Measurements from ENCODE around the gene TNKS1BP1. TPM values are rescaled to one million over a fixed set of nuclear protein-coding genes. Genes with fewer than 3 reads are reported as not detected.

TNKS1BP1 gene
- total RNA-seq, 4 donors from 2014 or later, result 98.5 to 165 (median 125) TPM

DNA sequence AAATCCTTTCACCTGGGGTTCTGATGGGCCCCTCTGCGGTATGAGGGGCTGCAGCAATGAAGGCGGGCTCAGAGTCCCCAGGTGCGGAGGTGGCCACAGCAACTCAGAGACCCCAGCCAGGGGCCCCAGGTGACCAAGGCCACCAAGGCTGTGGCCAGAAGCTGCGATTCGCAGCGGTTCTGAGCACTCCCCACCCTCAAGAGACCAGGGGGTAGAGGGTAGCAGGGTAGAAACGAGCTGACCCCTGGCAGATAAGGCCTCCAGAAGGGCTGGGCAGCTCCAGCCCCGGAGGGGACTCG, 948 bp downstream of the TNKS1BP1 start:
- peaks cover 0 to 37% of the 10 kb centered on the region in 2 donors for H3K36me3 ChIP-seq
- H3K4me3 ChIP-seq, result peak overlapping the region; percentile 82 to 95 (median 90)
- no peaks in the 10 kb centered on the region for H3K9me3 ChIP-seq
- peaks cover 47 to 64% of the 10 kb centered on the region in 2 donors for H3K4me1 ChIP-seq
- peak overlapping the region; percentile 95 to 99 (median 97) for H3K27ac ChIP-seq
- TF ChIP-seq, protein P1, sequence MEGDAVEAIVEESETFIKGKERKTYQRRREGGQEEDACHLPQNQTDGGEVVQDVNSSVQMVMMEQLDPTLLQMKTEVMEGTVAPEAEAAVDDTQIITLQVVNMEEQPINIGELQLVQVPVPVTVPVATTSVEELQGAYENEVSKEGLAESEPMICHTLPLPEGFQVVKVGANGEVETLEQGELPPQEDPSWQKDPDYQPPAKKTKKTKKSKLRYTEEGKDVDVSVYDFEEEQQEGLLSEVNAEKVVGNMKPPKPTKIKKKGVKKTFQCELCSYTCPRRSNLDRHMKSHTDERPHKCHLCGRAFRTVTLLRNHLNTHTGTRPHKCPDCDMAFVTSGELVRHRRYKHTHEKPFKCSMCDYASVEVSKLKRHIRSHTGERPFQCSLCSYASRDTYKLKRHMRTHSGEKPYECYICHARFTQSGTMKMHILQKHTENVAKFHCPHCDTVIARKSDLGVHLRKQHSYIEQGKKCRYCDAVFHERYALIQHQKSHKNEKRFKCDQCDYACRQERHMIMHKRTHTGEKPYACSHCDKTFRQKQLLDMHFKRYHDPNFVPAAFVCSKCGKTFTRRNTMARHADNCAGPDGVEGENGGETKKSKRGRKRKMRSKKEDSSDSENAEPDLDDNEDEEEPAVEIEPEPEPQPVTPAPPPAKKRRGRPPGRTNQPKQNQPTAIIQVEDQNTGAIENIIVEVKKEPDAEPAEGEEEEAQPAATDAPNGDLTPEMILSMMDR (IDR thresholded peaks at IDR 0.05 in 4 of 5, conservative IDR thresholded peaks at IDR 0.05 in 1 of 5), result no peak
- no peak for TF ChIP-seq POLR2A (IDR thresholded peaks at IDR 0.05)
- no peak for DNase-seq
- in situ Hi-C loops (cut with MboI; ENCODE audit: low sequenced_read_pairs in 4 of 4) (loop anchor here in 1 of 4 donors (10.0 kb wide), 1 partner anchor 171 kb away; no protein-coding TSS in a partner anchor), intact Hi-C loops (cut with DNase I; ENCODE audit: low total_unique reads) (loop anchor here (2.0 to 10.0 kb wide), 2 partner anchors 421 to 1255 kb away; partner anchors contain the start of genes SELENOH and ZFP91)
- ATAC-seq, result no peak
- H3K27me3 ChIP-seq, result no peaks in the 10 kb centered on the region

DNA sequence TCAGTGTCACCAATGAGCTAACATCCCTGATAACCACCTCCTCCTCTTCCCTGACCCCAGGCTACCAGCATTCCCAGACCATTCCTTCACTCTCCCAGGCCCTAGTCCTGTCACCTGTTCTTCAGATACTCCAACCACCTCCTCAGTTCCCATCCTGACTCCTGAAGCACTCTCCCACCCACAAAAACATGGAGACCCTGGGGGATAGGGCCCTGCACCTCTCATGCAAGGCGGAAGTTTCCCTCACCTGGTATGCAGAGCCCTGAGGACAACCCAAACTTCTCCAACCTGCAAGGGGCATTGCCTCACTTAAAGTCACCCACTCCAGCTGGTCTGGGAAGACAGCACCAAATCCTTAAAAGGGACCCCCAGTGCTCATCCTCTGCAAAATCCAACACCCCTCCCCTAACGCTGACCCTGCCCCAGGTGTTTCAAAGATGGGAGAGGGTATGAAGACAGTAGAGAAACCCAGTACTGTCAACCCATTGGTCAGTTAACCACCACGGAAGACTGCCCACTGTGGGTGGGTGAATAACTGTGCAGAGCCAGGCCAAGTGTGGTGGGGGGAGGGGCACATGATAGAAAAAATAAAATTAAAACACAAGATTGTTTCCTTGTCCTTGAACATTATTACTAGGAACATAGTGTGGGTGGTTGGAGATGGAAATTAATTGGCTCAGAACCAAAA, 1.4 kb downstream of the TNKS1BP1 start:
- peaks cover 52 to 69% of the 10 kb centered on the region in 2 donors for H3K4me1 ChIP-seq
- in situ Hi-C loops (cut with MboI; ENCODE audit: low sequenced_read_pairs in 4 of 4) (loop anchor here in 1 of 4 donors (10.0 kb wide), 1 partner anchor 171 kb away; no protein-coding TSS in a partner anchor), intact Hi-C loops (cut with DNase I; ENCODE audit: low total_unique reads) (loop anchor here (10.0 kb wide), 1 partner anchor 421 kb away; the partner anchor contains the start of gene SELENOH)
- peak overlapping the region; percentile 82 to 95 (median 90) for H3K4me3 ChIP-seq
- DNase-seq (no peak), ATAC-seq (no peak)
- H3K9me3 ChIP-seq, result no peaks in the 10 kb centered on the region
- peaks cover 0 to 32% of the 10 kb centered on the region in 2 donors for H3K36me3 ChIP-seq
- TF ChIP-seq, protein P1 (IDR thresholded peaks at IDR 0.05 in 4 of 5, conservative IDR thresholded peaks at IDR 0.05 in 1 of 5), result no peak
- no peak for TF ChIP-seq POLR2A (IDR thresholded peaks at IDR 0.05)
- H3K27ac ChIP-seq, result peak overlapping the region; percentile 95 to 99 (median 97)
- no peaks in the 10 kb centered on the region for H3K27me3 ChIP-seq

DNA sequence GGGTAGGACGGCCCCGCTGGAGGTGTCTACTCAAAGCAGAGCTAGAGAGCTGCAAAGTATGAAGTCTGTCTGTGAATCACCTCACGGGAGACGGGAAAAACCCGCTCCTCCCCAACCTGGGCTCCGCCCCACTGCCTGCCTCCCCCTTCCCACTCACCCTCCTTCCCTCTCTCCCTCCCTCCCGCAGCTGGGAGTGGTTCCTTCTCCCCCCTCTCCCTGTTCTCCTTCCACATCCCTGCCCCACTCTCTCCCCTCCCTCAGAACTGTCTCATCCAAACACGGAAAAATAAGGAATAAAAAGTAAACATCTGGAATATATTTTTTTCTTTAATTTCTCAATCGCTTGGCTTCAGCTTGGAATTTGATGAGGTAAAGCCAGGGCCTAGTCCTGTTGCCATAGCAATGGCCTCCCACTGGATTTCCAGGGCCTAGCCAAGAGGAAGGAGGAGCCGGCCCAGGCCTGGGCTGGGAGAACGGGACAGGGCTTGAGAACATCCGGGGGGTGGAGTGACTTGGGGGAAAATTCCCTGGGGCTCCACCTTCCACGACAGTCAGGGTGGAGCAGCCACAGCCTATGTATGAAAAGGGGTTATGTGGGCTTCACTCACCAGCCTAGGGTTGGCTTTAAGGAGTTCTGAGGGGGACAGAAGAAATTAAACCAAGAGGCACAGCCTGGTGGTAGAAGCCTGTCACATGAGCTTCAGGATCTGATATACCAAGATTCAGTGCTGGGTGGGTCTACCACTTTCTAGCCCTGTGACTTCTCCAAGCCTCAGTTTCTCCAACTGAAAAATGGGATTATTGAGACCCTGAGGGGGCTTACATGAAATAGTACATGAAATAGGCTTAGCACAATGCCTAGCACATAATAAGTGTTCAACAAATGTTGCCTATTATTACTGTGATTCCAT, 2.2 kb downstream of the TNKS1BP1 start:
- peak overlapping the region; percentile 95 to 99 (median 97) for H3K27ac ChIP-seq
- in situ Hi-C loops (cut with MboI; ENCODE audit: low sequenced_read_pairs in 4 of 4) (loop anchor here in 1 of 4 donors (10.0 kb wide), 1 partner anchor 172 kb away; no protein-coding TSS in a partner anchor), intact Hi-C loops (cut with DNase I; ENCODE audit: low total_unique reads) (loop anchor here (10.0 kb wide), 1 partner anchor 422 kb away; the partner anchor contains the start of gene SELENOH)
- no peaks in the 10 kb centered on the region for H3K9me3 ChIP-seq
- peak overlapping the region; percentile 82 to 95 (median 90) for H3K4me3 ChIP-seq
- peak; percentile 79 to 87 for DNase-seq
- H3K27me3 ChIP-seq, result no peaks in the 10 kb centered on the region
- peak; percentile 14 to 19 for ATAC-seq
- H3K36me3 ChIP-seq, result peaks cover 0 to 26% of the 10 kb centered on the region in 2 donors
- H3K4me1 ChIP-seq, result peaks cover 60 to 77% of the 10 kb centered on the region in 2 donors
- TF ChIP-seq, protein P1 (IDR thresholded peaks at IDR 0.05 in 4 of 5, conservative IDR thresholded peaks at IDR 0.05 in 1 of 5), result no peak
- peak; percentile 28 to 58 for TF ChIP-seq POLR2A (IDR thresholded peaks at IDR 0.05)

DNA sequence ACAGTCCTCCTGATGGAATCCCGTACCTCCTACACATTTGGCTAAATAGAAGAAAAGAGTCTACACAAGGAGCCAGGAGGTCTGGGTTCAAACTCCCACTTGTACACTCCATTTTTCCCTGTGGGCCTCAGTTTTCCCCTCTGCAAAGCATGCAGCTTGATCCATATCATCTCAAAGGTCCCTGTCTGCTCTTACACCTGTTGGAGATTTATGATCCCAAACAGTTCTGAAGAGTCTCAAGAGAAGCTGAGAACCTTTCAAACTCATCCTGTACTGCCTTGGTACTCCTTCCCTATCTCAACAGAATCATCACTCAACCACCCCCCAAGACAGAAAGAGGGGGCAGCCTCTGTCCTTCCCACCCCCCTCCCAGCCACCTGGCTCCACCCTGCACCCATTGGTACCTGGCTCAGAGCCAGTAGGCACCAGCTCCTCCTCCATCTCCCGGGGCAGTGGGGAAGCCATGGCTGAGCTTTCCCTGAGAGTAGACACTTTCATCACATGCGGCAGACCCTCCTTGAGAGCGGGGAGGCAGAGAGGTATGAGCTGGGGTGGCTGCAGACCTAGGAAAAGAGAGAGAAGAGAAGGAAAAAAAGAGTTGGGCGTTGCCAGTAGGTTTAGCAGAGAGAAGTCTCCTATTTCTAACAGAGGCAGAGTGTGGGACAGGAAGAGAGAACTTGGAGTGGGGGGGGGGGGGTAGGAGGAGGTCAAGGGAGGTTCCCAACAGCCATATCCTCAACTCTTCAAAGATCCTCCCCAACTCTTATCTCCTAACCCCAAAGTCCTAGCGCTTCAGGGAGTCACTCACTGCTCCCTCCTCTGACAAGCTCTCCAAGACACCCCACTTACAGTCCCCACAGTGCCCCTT, 3.1 kb downstream of the TNKS1BP1 start:
- peak overlapping the region; percentile 82 to 95 (median 90) for H3K4me3 ChIP-seq
- intact Hi-C loops (cut with DNase I; ENCODE audit: low total_unique reads) (loop anchor here (10.0 kb wide), 1 partner anchor 423 kb away; the partner anchor contains the start of gene SELENOH), in situ Hi-C loops (cut with MboI; ENCODE audit: low sequenced_read_pairs in 4 of 4) (loop anchor here in 1 of 4 donors (10.0 kb wide), 1 partner anchor 173 kb away; no protein-coding TSS in a partner anchor)
- peak overlapping the region; percentile 95 to 99 (median 97) for H3K27ac ChIP-seq
- peaks cover 0 to 26% of the 10 kb centered on the region in 2 donors for H3K36me3 ChIP-seq
- no peaks in the 10 kb centered on the region for H3K27me3 ChIP-seq
- H3K9me3 ChIP-seq, result no peaks in the 10 kb centered on the region
- TF ChIP-seq, protein P1 (IDR thresholded peaks at IDR 0.05 in 4 of 5, conservative IDR thresholded peaks at IDR 0.05 in 1 of 5), result no peak
- no peak for TF ChIP-seq POLR2A (IDR thresholded peaks at IDR 0.05)
- peaks cover 65 to 77% of the 10 kb centered on the region in 2 donors for H3K4me1 ChIP-seq
- DNase-seq (peak in 1 of 2 donors; percentile 35), ATAC-seq (no peak)

Data from gastrocnemius medialis (tissue), 4 donors.